Endothelial cell of umbilical vein (primary cell): ENCODE measurements around the gene KCNJ12. TPM values are rescaled to one million over a fixed set of nuclear protein-coding genes. Genes with fewer than 3 reads are reported as not detected.
"Not testable (repeated sequence)": the region's sequence is repeated elsewhere in the genome, so short reads cannot be mapped to it uniquely, and the experiment has no call there.

Source experiments
- BruUV-seq: library from RNA; stranded (reverse); fragments of 400-500 nt; replicated peaks from 2 replicates; lab custom pipeline; 2021; lab: Mats Ljungman, UMichigan
- CTCF ChIA-PET: fragments of 300-600, 350-600 bp; sonication (Branson Sonifier 250); formaldehyde crosslinking; loops from one replicate; lab custom pipeline; 2021; ENCODE audit warnings: antibody characterized with exemption, inconsistent platforms; lab: Charles Lee
- POLR2A ChIA-PET: fragments of 300-600, 350-600 bp; sonication (Branson Sonifier 250); formaldehyde crosslinking; loops from one replicate; lab custom pipeline; 2021; ENCODE audit warnings: antibody characterized with exemption, inconsistent platforms; lab: Charles Lee
- DNase-seq: peaks from one replicate; pipeline ENCODE4 v3.0.0-alpha.2; 2011; ENCODE audit warnings: low read depth, low spot score
- FAIRE-seq: peaks from 2 replicates; lab custom pipeline; 2011; peaks lifted over from hg19 to GRCh38; lab: Jason Lieb, UNC
- H2AFZ ChIP-seq: 2 replicates; pipeline ENCODE4 v1.6.0; 2012; ENCODE audit warnings: low read depth, low read length, control low read depth, inconsistent platforms
- H3K27ac ChIP-seq: 2 replicates; pipeline ENCODE4 v1.5.1; 2011; ENCODE audit warnings: low read depth, mild to moderate bottlenecking, control low read depth, low read length, moderate library complexity; ENCODE audit not compliant: insufficient read depth
- H3K27me3 ChIP-seq, 2 experiments: 2 replicates each; pipeline versions ENCODE4 v1.6.0 to v1.6.1; 2011; ENCODE audit warnings: low read length in 2 of 2, mixed read lengths in 1 of 2; ENCODE audit not compliant: control insufficient read depth in 2 of 2, insufficient read depth in 2 of 2
- H3K36me3 ChIP-seq, 2 experiments: 2 replicates in 1 of 2; 3 replicates in 1 of 2; pipeline ENCODE4 v1.5.1; 2011; ENCODE audit warnings: low read length in 2 of 2, mild to moderate bottlenecking in 1 of 2, moderate library complexity in 1 of 2; ENCODE audit not compliant: control insufficient read depth in 2 of 2, insufficient read depth in 2 of 2; ENCODE audit errors: extremely low read depth in 1 of 2
- H3K4me1 ChIP-seq: 3 replicates; pipeline ENCODE4 v1.5.1; 2011; ENCODE audit warnings: mild to moderate bottlenecking, low read length; ENCODE audit not compliant: control insufficient read depth, insufficient read depth; ENCODE audit errors: extremely low read depth
- H3K4me2 ChIP-seq: 2 replicates; pipeline ENCODE4 v1.6.1; 2011; ENCODE audit warnings: low read length, control low read depth, mixed read lengths; ENCODE audit not compliant: insufficient read depth
- H3K4me3 ChIP-seq, 3 experiments: fragments of 200-600 bp in 1 of 3; sonication (generic), shearing (Covaris generic) in 1 of 3; replicated peaks in 1 of 3; 2 replicates each; pipeline ENCODE4 v1.5.1; 2011 to 2016; ENCODE audit warnings: control low read depth in 3 of 3, low read length in 3 of 3, mild to moderate bottlenecking in 2 of 3, inconsistent platforms in 1 of 3, low read depth in 1 of 3, moderate library complexity in 1 of 3; ENCODE audit not compliant: insufficient read depth in 1 of 3
- H3K79me2 ChIP-seq: 2 replicates; pipeline ENCODE4 v1.6.0; 2012; ENCODE audit warnings: low read length, inconsistent platforms; ENCODE audit not compliant: control insufficient read depth, insufficient read depth
- H3K9ac ChIP-seq: replicated peaks from 2 replicates; pipeline ENCODE3; 2011; ENCODE audit warnings: low read length, control low read depth; ENCODE audit not compliant: insufficient read depth; ENCODE audit errors: extremely low read depth
- H3K9me1 ChIP-seq: replicated peaks from 3 replicates; pipeline ENCODE4 v1.6.0; 2011; ENCODE audit warnings: mild to moderate bottlenecking, low read length; ENCODE audit not compliant: control insufficient read depth, insufficient read depth; ENCODE audit errors: extremely low read depth
- H3K9me3 ChIP-seq: replicated peaks from 2 replicates; pipeline ENCODE4 v1.5.1; 2012; ENCODE audit warnings: low read length, inconsistent platforms; ENCODE audit not compliant: control insufficient read depth, insufficient read depth
- H4K20me1 ChIP-seq: replicated peaks from 2 replicates; pipeline ENCODE3; 2011; ENCODE audit warnings: mild to moderate bottlenecking, low read length; ENCODE audit not compliant: control insufficient read depth, insufficient read depth; ENCODE audit errors: extremely low read depth
- dilution Hi-C: fragments of 300-500 bp; cut with MboI; formaldehyde crosslinking; loops from one replicate; pipeline ENCODE4 v1.15.0; 2019; ENCODE audit warnings: low sequenced_read_pairs; ENCODE audit not compliant: extremely low pct_ligation_motif_present
- intact Hi-C: fragments of 100-400 bp; cut with micrococcal nuclease; formaldehyde crosslinking; loops from one replicate; pipeline ENCODE4 v1.10.0; 2022
- polyA plus RNA-seq, 4 experiments: library from polyadenylated mRNA; depleted of rRNA in 3 of 4; stranded (reverse) in 3 of 4; unstranded in 1 of 4; fragments of >200 nt; gene quantifications; 2 replicates each; pipeline versions ENCODE4 v1.2.1 to v1.2.3, GENCODE V29; 2011 to 2012; ENCODE audit warnings: missing spikeins in 1 of 4
- total RNA-seq: library from RNA; stranded (reverse); gene quantifications from 2 replicates; pipeline ENCODE4 v1.2.3, GENCODE V29; 2021

KCNJ12 gene
- total and polyA plus RNA-seq, 2 donors (not counting 3 experiments of a cell fraction or from before 2014, with no cell fraction given) = 0.19 to 0.44 TPM

- CTCF ChIA-PET, H3K9me1 ChIP-seq, DNase-seq, H3K36me3 ChIP-seq, FAIRE-seq, H3K9me3 ChIP-seq, H3K9ac ChIP-seq, H3K4me3 ChIP-seq, H2AFZ ChIP-seq, H4K20me1 ChIP-seq, intact Hi-C loops, dilution Hi-C loops, H3K27ac ChIP-seq, H3K4me2 ChIP-seq, BruUV-seq, H3K4me1 ChIP-seq, H3K27me3 ChIP-seq, POLR2A ChIA-PET, H3K79me2 ChIP-seq: not testable (repeated sequence)
These were observed 29.4 kb upstream of the KCNJ12 start for GRCh38 chr17:21346651-21347250.

GRCh38 chr17:21347660-21348059, 28.5 kb upstream of the KCNJ12 start:
- H3K79me2 ChIP-seq, BruUV-seq, POLR2A ChIA-PET, H4K20me1 ChIP-seq, H3K9me1 ChIP-seq, dilution Hi-C loops, CTCF ChIA-PET, H3K4me3 ChIP-seq, DNase-seq, H3K4me1 ChIP-seq, FAIRE-seq, H3K9ac ChIP-seq, H2AFZ ChIP-seq, H3K27me3 ChIP-seq, H3K27ac ChIP-seq, intact Hi-C loops, H3K4me2 ChIP-seq, H3K36me3 ChIP-seq, H3K9me3 ChIP-seq: not testable (repeated sequence)

- BruUV-seq, H3K4me3 ChIP-seq, H3K9me1 ChIP-seq, H3K9ac ChIP-seq, H3K4me1 ChIP-seq, H3K9me3 ChIP-seq, dilution Hi-C loops, H4K20me1 ChIP-seq, H3K27me3 ChIP-seq, intact Hi-C loops, H3K79me2 ChIP-seq, H3K27ac ChIP-seq, CTCF ChIA-PET, DNase-seq, H3K36me3 ChIP-seq, H3K4me2 ChIP-seq, POLR2A ChIA-PET, H2AFZ ChIP-seq: not testable (repeated sequence)
- FAIRE-seq = peak; percentile 46
These were observed 27.9 kb upstream of the KCNJ12 start for GRCh38 chr17:21348081-21348925.

GRCh38 chr17:21348926-21349261, 27.3 kb upstream of the KCNJ12 start:
- POLR2A ChIA-PET, CTCF ChIA-PET, H2AFZ ChIP-seq, H4K20me1 ChIP-seq, DNase-seq, H3K9me3 ChIP-seq, H3K27ac ChIP-seq, H3K4me1 ChIP-seq, FAIRE-seq, H3K27me3 ChIP-seq, H3K9ac ChIP-seq, H3K4me2 ChIP-seq, BruUV-seq, dilution Hi-C loops, H3K4me3 ChIP-seq, H3K36me3 ChIP-seq, intact Hi-C loops, H3K9me1 ChIP-seq, H3K79me2 ChIP-seq: not testable (repeated sequence)
